Fibroblast of the conjunctiva (primary cell): ENCODE measurements around the gene PLA2G12A.
A peak's percentile ranks its signal among the peaks of the same experiment; 100 is the strongest.

Experiments
- DNase-seq: peaks from one replicate; pipeline ENCODE4 v3.0.0-alpha.2; 2010; ENCODE audit warnings: low read depth

Gene PLA2G12A

GRCh38 chr4:109729718-109730618 lies at the start of gene PLA2G12A:
PLA2G12A (minus strand) TSS chr4:109730070; CDS start chr4:109729809, 261 bp downstream.
- DNase-seq: peak; percentile 28

- no peak for DNase-seq
These were observed 35.0 kb upstream of the PLA2G12A start for GRCh38 chr4:109764789-109765402.

GRCh38 chr4:109764376-109764775 lies 34.5 kb upstream of the PLA2G12A start:
- no peak for DNase-seq

GRCh38 chr4:109760682-109761081 lies 30.8 kb upstream of the PLA2G12A start:
- no peak for DNase-seq

GRCh38 chr4:109755656-109756055 lies 25.8 kb upstream of the PLA2G12A start:
- DNase-seq: no peak

GRCh38 chr4:109754093-109754857 lies 24.4 kb upstream of the PLA2G12A start:
- no peak for DNase-seq

GRCh38 chr4:109752525-109752924 lies 22.7 kb upstream of the PLA2G12A start:
- no peak for DNase-seq

GRCh38 chr4:109751852-109752251 lies 22.0 kb upstream of the PLA2G12A start:
- no peak for DNase-seq

- DNase-seq: no peak
These were observed 20.9 kb upstream of the PLA2G12A start for GRCh38 chr4:109750652-109751244.

GRCh38 chr4:109749388-109750082 lies 19.7 kb upstream of the PLA2G12A start:
- DNase-seq: no peak

- no peak for DNase-seq
These were observed 18.2 kb upstream of the PLA2G12A start for GRCh38 chr4:109748114-109748513.

GRCh38 chr4:109746728-109747127 lies 16.9 kb upstream of the PLA2G12A start:
- DNase-seq: no peak

- no peak for DNase-seq
These were observed 16.0 kb upstream of the PLA2G12A start for GRCh38 chr4:109745830-109746229.

- no peak for DNase-seq
These were observed 9.7 kb upstream of the PLA2G12A start for GRCh38 chr4:109739547-109739946.

GRCh38 chr4:109738104-109738872 lies 8.4 kb upstream of the PLA2G12A start:
- DNase-seq: no peak

GRCh38 chr4:109735566-109736365 lies 5.9 kb upstream of the PLA2G12A start:
- DNase-seq: no peak

- no peak for DNase-seq
These were observed 3.9 kb upstream of the PLA2G12A start for GRCh38 chr4:109733728-109734127.

- no peak for DNase-seq
These were observed 1.0 kb upstream of the PLA2G12A start for GRCh38 chr4:109730619-109731545.
